ENCODE data around the gene LIPC. TPM values are rescaled to one million over a fixed set of nuclear protein-coding genes. Genes with fewer than 3 reads are reported as not detected.

LIPC gene
- polyA plus RNA-seq, 10 donors, result 0.23 to 0.69 (median 0.39) TPM

- no peak for DNase-seq
Measured at GRCh38 chr15:58405865-58406264, 25.9 kb upstream of the LIPC start.

GRCh38 chr15:58406811-58407210 is 25.0 kb upstream of the LIPC start:
- no peak for DNase-seq

- no peak for DNase-seq
Measured at GRCh38 chr15:58407236-58407775, 24.5 kb upstream of the LIPC start.

GRCh38 chr15:58407778-58408177 is 24.0 kb upstream of the LIPC start:
- no peak for DNase-seq

GRCh38 chr15:58409861-58410260 is 21.9 kb upstream of the LIPC start:
- DNase-seq, result no peak

- DNase-seq, result peak in 2 of 3 donors; percentile 26 to 66
Measured at GRCh38 chr15:58410353-58410752, 21.4 kb upstream of the LIPC start.

GRCh38 chr15:58413253-58413652 is 18.5 kb upstream of the LIPC start:
- no peak for DNase-seq

GRCh38 chr15:58415636-58416035 is 16.2 kb upstream of the LIPC start:
- no peak for DNase-seq

GRCh38 chr15:58416963-58417362 is 14.8 kb upstream of the LIPC start:
- no peak for DNase-seq

- DNase-seq, result no peak
Measured at GRCh38 chr15:58418135-58418534, 13.7 kb upstream of the LIPC start.

- DNase-seq, result no peak
Measured at GRCh38 chr15:58419803-58420524, 11.8 kb upstream of the LIPC start.

- no peak for DNase-seq
Measured at GRCh38 chr15:58420579-58421043, 11.2 kb upstream of the LIPC start.

- no peak for DNase-seq
Measured at GRCh38 chr15:58423205-58423604, 8.6 kb upstream of the LIPC start.

GRCh38 chr15:58423831-58424608 is 7.8 kb upstream of the LIPC start:
- DNase-seq, result peak; percentile 74 to 82 (median 77)

- no peak for DNase-seq
Measured at GRCh38 chr15:58424722-58425121, 7.1 kb upstream of the LIPC start.

- DNase-seq, result no peak
Measured at GRCh38 chr15:58425185-58425584, 6.6 kb upstream of the LIPC start.

- DNase-seq, result no peak
Measured at GRCh38 chr15:58425834-58426233, 6.0 kb upstream of the LIPC start.

GRCh38 chr15:58426501-58426900 is 5.3 kb upstream of the LIPC start:
- DNase-seq, result no peak

GRCh38 chr15:58427987-58428386 is 3.8 kb upstream of the LIPC start:
- no peak for DNase-seq

GRCh38 chr15:58430224-58430787 is 1.5 kb upstream of the LIPC start:
- DNase-seq, result no peak

- no peak for DNase-seq
Measured at GRCh38 chr15:58432401-58432800, 610 bp downstream of the LIPC start.

- DNase-seq, result no peak
Measured at GRCh38 chr15:58433597-58434333, 2.0 kb downstream of the LIPC start.
